ENCODE results near the gene IVD. TPM values are rescaled to one million over a fixed set of nuclear protein-coding genes. Genes with fewer than 3 reads are reported as not detected.

IVD gene
- total and polyA plus RNA-seq, 3 donors from 2014 or later: 79.1 to 94.7 (median 88.7) TPM

DNA sequence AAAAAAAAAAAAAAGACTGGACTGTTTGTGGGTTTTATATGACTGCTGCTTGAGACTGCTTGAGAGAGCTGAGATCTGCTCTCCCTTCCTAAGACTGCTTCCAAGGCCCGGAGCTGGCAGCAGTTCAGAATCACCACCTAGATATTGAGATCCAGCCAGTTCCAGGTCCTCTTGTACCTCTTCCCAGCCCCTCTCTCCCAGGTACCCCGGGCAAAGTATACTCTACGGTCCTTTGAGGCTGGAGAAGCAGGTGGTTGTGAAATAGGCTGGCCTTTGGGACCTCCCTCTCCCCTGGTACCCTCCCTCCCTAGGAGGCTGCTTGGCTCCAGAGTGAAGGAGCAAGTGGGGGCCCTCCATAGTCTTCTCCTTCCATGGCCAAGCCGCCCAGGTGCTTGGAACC is 22.6 kb downstream of the IVD start:
- TF ChIP-seq, protein P1, sequence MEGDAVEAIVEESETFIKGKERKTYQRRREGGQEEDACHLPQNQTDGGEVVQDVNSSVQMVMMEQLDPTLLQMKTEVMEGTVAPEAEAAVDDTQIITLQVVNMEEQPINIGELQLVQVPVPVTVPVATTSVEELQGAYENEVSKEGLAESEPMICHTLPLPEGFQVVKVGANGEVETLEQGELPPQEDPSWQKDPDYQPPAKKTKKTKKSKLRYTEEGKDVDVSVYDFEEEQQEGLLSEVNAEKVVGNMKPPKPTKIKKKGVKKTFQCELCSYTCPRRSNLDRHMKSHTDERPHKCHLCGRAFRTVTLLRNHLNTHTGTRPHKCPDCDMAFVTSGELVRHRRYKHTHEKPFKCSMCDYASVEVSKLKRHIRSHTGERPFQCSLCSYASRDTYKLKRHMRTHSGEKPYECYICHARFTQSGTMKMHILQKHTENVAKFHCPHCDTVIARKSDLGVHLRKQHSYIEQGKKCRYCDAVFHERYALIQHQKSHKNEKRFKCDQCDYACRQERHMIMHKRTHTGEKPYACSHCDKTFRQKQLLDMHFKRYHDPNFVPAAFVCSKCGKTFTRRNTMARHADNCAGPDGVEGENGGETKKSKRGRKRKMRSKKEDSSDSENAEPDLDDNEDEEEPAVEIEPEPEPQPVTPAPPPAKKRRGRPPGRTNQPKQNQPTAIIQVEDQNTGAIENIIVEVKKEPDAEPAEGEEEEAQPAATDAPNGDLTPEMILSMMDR (IDR thresholded peaks at IDR 0.05): no peak
- no peak for TF ChIP-seq POLR2A (IDR thresholded peaks at IDR 0.05)
- 92 to 98% methylated on average over 4 of the region's 4 CpGs for WGBS, 2 donors
- no peaks in the 10 kb centered on the region for H3K27me3 ChIP-seq
- no peaks in the 10 kb centered on the region for H3K9me3 ChIP-seq
- intact Hi-C loops (cut with DNase I; ENCODE audit: low total_unique reads): loop anchor here (10.0 kb wide), 1 partner anchor 143 kb away; the partner anchor contains the start of gene ANKRD63
- H3K4me3 ChIP-seq: no peak overlapping the region
- DNase-seq: no peak
- no peaks in the 10 kb centered on the region for H3K4me1 ChIP-seq
- H3K27ac ChIP-seq: no peak overlapping the region
- no peaks in the 10 kb centered on the region for H3K36me3 ChIP-seq (ENCODE audit: low read depth, missing control alignments)

DNA sequence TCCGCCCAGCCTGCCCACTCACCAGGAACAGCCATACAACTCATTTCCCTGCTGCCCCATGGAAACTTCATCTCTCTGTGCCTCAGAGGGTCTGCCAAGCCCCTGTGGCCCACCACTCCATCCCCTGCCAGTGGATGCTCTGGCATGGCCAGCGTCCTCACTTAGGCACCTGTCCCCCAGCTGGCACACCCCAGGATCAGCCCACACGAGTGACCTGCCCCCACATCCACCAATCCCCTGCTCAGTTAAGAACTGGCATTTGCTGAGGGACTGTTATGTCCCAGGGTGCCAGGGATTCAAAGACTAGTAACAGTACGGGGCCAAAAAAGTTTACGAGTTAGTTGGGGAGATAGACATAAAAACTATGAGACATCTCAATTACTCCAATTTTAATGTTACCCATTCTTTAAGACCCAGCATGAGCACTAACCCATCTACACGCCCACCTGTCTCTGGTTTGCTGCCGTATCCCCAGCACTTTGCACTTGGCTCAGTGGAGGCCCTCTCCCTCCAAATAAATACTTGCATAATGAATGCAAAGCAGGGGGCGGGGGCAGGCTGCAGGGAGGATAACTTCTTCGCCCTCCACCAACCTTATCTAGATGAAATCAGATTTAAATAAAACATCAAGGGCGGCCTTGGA is 23.6 kb downstream of the IVD start:
- 79 to 88% methylated on average over 10 of the region's 10 CpGs for WGBS, 2 donors
- DNase-seq: no peak
- no peak overlapping the region for H3K27ac ChIP-seq
- H3K36me3 ChIP-seq (ENCODE audit: low read depth, missing control alignments): no peaks in the 10 kb centered on the region
- no peak overlapping the region for H3K4me3 ChIP-seq
- no peaks in the 10 kb centered on the region for H3K27me3 ChIP-seq
- no peaks in the 10 kb centered on the region for H3K9me3 ChIP-seq
- intact Hi-C loops (cut with DNase I; ENCODE audit: low total_unique reads): loop anchor here (10.0 kb wide), 1 partner anchor 144 kb away; the partner anchor contains the start of gene ANKRD63
- no peaks in the 10 kb centered on the region for H3K4me1 ChIP-seq
- TF ChIP-seq, protein P1 (IDR thresholded peaks at IDR 0.05): no peak
- no peak for TF ChIP-seq POLR2A (IDR thresholded peaks at IDR 0.05)

DNA sequence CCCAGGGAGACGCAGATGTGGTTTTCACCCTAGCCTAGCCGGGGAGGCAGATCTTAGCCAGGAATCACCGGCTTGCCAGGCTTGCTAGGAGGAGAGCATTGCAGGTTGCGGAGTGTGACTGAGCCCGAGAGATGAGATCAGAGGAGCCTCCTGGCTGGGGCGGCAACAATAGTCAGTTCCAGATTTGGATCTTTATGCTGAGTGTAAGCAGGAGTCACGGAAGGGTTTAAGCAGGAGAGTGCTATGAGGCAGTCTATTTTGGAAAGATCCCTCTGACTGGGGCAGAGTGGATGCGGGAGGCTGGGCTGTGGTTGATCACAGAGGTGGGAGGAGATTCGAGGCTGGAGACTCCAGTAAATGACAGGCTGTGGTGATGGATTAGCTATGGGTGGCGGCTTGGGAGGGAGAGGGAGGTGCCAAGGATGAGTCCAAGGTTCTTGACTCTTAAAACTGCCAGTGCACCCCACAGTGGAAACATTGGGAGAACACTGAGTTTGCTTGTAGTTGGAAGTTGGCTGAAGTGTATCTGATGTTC is 24.7 kb downstream of the IVD start:
- intact Hi-C loops (cut with DNase I; ENCODE audit: low total_unique reads): no loop called here
- no peak overlapping the region for H3K4me3 ChIP-seq
- H3K27ac ChIP-seq: no peak overlapping the region
- no peaks in the 10 kb centered on the region for H3K27me3 ChIP-seq
- H3K9me3 ChIP-seq: no peaks in the 10 kb centered on the region
- no peak for TF ChIP-seq POLR2A (IDR thresholded peaks at IDR 0.05)
- TF ChIP-seq, protein P1 (IDR thresholded peaks at IDR 0.05): no peak
- 62 to 80% methylated on average over 10 of the region's 10 CpGs for WGBS, 2 donors
- H3K4me1 ChIP-seq: no peaks in the 10 kb centered on the region
- DNase-seq: peak; percentile 64
- no peaks in the 10 kb centered on the region for H3K36me3 ChIP-seq (ENCODE audit: low read depth, missing control alignments)

DNA sequence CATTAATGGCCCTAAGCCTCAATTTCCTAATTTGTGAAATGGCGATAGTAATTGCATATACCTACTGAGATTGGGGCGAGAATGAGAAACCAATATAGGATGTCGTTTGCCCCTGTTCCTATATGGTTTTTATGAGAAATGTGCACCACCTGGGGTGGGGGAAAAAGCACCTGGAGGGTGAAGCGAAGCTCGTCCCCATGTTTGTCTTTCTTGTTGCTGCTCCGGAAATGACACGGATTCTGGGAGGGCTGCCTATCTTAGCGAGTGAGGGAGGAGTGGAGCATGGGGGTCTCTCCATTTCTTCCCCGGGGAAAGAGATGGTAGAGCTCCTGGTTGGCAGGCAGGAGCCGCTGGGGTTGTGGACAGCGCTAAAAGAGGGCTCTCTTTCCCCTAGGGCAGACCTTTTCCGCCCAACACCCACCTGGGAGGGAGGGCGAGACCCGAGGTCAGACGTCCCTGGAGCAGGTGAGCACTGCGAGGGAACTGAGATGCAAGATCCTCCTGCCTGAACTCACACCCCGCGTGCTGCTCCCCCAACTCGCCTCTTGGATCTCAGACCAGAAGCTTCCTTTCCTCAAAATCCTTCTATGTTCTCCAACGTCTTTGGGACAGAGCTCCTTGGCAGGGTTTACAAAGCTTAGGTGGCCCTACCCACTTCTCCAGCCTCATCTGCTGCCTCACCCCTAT is 29.6 kb downstream of the IVD start:
- H3K9me3 ChIP-seq: no peaks in the 10 kb centered on the region
- no peak overlapping the region for H3K4me3 ChIP-seq
- no peaks in the 10 kb centered on the region for H3K36me3 ChIP-seq (ENCODE audit: low read depth, missing control alignments)
- H3K27ac ChIP-seq: no peak overlapping the region
- H3K4me1 ChIP-seq: peaks cover 37% of the 10 kb centered on the region
- DNase-seq: no peak
- intact Hi-C loops (cut with DNase I; ENCODE audit: low total_unique reads): no loop called here
- TF ChIP-seq, protein P1 (IDR thresholded peaks at IDR 0.05): no peak
- no peak for TF ChIP-seq POLR2A (IDR thresholded peaks at IDR 0.05)
- no peaks in the 10 kb centered on the region for H3K27me3 ChIP-seq
- WGBS, 2 donors: 47 to 63% methylated on average over 20 of the region's 20 CpGs
